HEK293 (cell line): ENCODE results near the gene FBXO45.

ENCODE experiments used
- BCL11B ChIP-seq: fragments of 450-650 bp; formaldehyde crosslinking; IDR thresholded peaks from 2 replicates; pipeline ENCODE4 v1.5.1; 2016; ENCODE audit warnings: low read depth, missing biosample characterization, missing genetic modification characterization
- GLI2 ChIP-seq: fragments of 450-650 bp; formaldehyde crosslinking; IDR thresholded peaks from 2 replicates; pipeline ENCODE4; 2017; ENCODE audit warnings: missing biosample characterization, missing genetic modification characterization, low read depth, borderline replicate concordance
- GLIS1 ChIP-seq: fragments of 450-650 bp; formaldehyde crosslinking; IDR thresholded peaks from 2 replicates; pipeline ENCODE4 v1.5.1; 2016; ENCODE audit warnings: missing biosample characterization, missing genetic modification characterization
- MZF1 ChIP-seq: fragments of 450-650 bp; formaldehyde crosslinking; IDR thresholded peaks from 2 replicates; pipeline ENCODE4 v1.5.1; 2017; ENCODE audit warnings: missing biosample characterization, missing genetic modification characterization, borderline replicate concordance
- OSR2 ChIP-seq: fragments of 450-650 bp; formaldehyde crosslinking; IDR thresholded peaks from 2 replicates; pipeline ENCODE4 v1.5.1; 2016; ENCODE audit warnings: missing biosample characterization, missing genetic modification characterization
- PRDM1 ChIP-seq: fragments of 450-650 bp; formaldehyde crosslinking; IDR thresholded peaks from 2 replicates; pipeline ENCODE4; 2016; ENCODE audit warnings: missing biosample characterization, missing genetic modification characterization
- SALL2 ChIP-seq: fragments of 450-650 bp; formaldehyde crosslinking; IDR thresholded peaks from 2 replicates; pipeline ENCODE4 v1.5.0; 2017; ENCODE audit warnings: missing biosample characterization, mild to moderate bottlenecking, missing genetic modification characterization, borderline replicate concordance
- SCRT2 ChIP-seq: fragments of 450-650 bp; formaldehyde crosslinking; IDR thresholded peaks from 2 replicates; pipeline ENCODE4 v1.5.1; 2016; ENCODE audit warnings: missing biosample characterization, missing genetic modification characterization
- SP3 ChIP-seq: fragments of 450-650 bp; formaldehyde crosslinking; IDR thresholded peaks from 2 replicates; pipeline ENCODE4 v1.5.1; 2016; ENCODE audit warnings: missing biosample characterization, missing genetic modification characterization
- ZBTB1 ChIP-seq: fragments of 450-650 bp; formaldehyde crosslinking; IDR thresholded peaks from 2 replicates; pipeline ENCODE4 v1.5.1; 2016; ENCODE audit warnings: missing biosample characterization, missing genetic modification characterization
- ZFHX2 ChIP-seq: fragments of 450-650 bp; formaldehyde crosslinking; conservative IDR thresholded peaks from 2 replicates; pipeline ENCODE4 v1.5.1; 2016; ENCODE audit warnings: missing biosample characterization, missing genetic modification characterization
- ZNF121 ChIP-seq: fragments of 450-650 bp; formaldehyde crosslinking; IDR thresholded peaks from 2 replicates; pipeline ENCODE4 v1.5.1; 2016; ENCODE audit warnings: missing biosample characterization, missing genetic modification characterization
- ZNF146 ChIP-seq: fragments of 450-650 bp; formaldehyde crosslinking; IDR thresholded peaks from 2 replicates; pipeline ENCODE4 v1.5.1; 2016; ENCODE audit warnings: missing biosample characterization, missing genetic modification characterization
- ZNF175 ChIP-seq: fragments of 450-650 bp; formaldehyde crosslinking; IDR thresholded peaks from 2 replicates; pipeline ENCODE4 v1.5.1; 2016; ENCODE audit warnings: missing biosample characterization, missing genetic modification characterization
- ZNF19 ChIP-seq: fragments of 450-650 bp; formaldehyde crosslinking; IDR thresholded peaks from 2 replicates; pipeline ENCODE4; 2016; ENCODE audit warnings: missing biosample characterization, missing genetic modification characterization, low read depth
- ZNF214 ChIP-seq: fragments of 450-650 bp; formaldehyde crosslinking; IDR thresholded peaks from 2 replicates; pipeline ENCODE4 v1.5.1; 2017; ENCODE audit warnings: missing biosample characterization, mild to moderate bottlenecking, missing genetic modification characterization, borderline replicate concordance
- ZNF311 ChIP-seq: fragments of 450-650 bp; formaldehyde crosslinking; IDR thresholded peaks from 2 replicates; pipeline ENCODE4 v1.5.1; 2017; ENCODE audit warnings: missing biosample characterization, missing genetic modification characterization, borderline replicate concordance
- ZNF354C ChIP-seq: fragments of 450-650 bp; formaldehyde crosslinking; IDR thresholded peaks from 2 replicates; pipeline ENCODE4 v1.5.1; 2016; ENCODE audit warnings: missing biosample characterization, missing genetic modification characterization, low read depth, borderline replicate concordance
- ZNF391 ChIP-seq: fragments of 450-650 bp; formaldehyde crosslinking; IDR thresholded peaks from 2 replicates; pipeline ENCODE4 v1.5.1; 2016; ENCODE audit warnings: low read depth, missing biosample characterization, missing genetic modification characterization, borderline replicate concordance
- ZNF426 ChIP-seq: fragments of 450-650 bp; formaldehyde crosslinking; IDR thresholded peaks from 2 replicates; pipeline ENCODE4 v1.5.1; 2017; ENCODE audit warnings: missing biosample characterization, missing genetic modification characterization, mild to moderate bottlenecking, inconsistent platforms, moderate library complexity
- ZNF677 ChIP-seq: fragments of 450-650 bp; IDR thresholded peaks from 2 replicates; pipeline ENCODE4 v1.5.0; 2018; ENCODE audit warnings: missing biosample characterization, mild to moderate bottlenecking, missing genetic modification characterization, moderate library complexity
- ZNF701 ChIP-seq: fragments of 450-650 bp; formaldehyde crosslinking; IDR thresholded peaks from 2 replicates; pipeline ENCODE4 v1.5.1; 2016; ENCODE audit warnings: missing biosample characterization, missing genetic modification characterization
- ZNF76 ChIP-seq: fragments of 450-650 bp; formaldehyde crosslinking; IDR thresholded peaks from 2 replicates; pipeline ENCODE4; 2016; ENCODE audit warnings: low read depth, missing biosample characterization, missing genetic modification characterization, borderline replicate concordance
- ZNF830 ChIP-seq: fragments of 450-650 bp; IDR thresholded peaks from 2 replicates; pipeline ENCODE4 v1.5.0; 2018; ENCODE audit warnings: missing biosample characterization, missing genetic modification characterization, low read depth, mild to moderate bottlenecking, moderate library complexity
- TF ChIP-seq, protein P1 (sequence below): fragments of 450-650 bp; formaldehyde crosslinking; IDR thresholded peaks from 2 replicates; pipeline ENCODE4 v1.5.1; 2016; ENCODE audit warnings: missing biosample characterization, missing genetic modification characterization
- TF ChIP-seq, protein P2 (sequence below): fragments of 450-650 bp; formaldehyde crosslinking; IDR thresholded peaks from 2 replicates; pipeline ENCODE4 v1.5.1; 2016; ENCODE audit warnings: missing biosample characterization, missing genetic modification characterization
- TF ChIP-seq, protein P3 (sequence below): fragments of 450-650 bp; formaldehyde crosslinking; IDR thresholded peaks from 2 replicates; pipeline ENCODE4 v1.5.1; 2017; ENCODE audit warnings: missing biosample characterization, missing genetic modification characterization
- TF ChIP-seq, protein P4 (sequence below): fragments of 450-650 bp; formaldehyde crosslinking; IDR thresholded peaks from 2 replicates; pipeline ENCODE4 v1.5.1; 2016; ENCODE audit warnings: missing biosample characterization, missing genetic modification characterization, low read depth
- TF ChIP-seq, protein P5 (sequence below): fragments of 450-650 bp; formaldehyde crosslinking; IDR thresholded peaks from 2 replicates; pipeline ENCODE4 v1.5.0; 2017; ENCODE audit warnings: missing biosample characterization, missing genetic modification characterization, borderline replicate concordance

Gene FBXO45

DNA sequence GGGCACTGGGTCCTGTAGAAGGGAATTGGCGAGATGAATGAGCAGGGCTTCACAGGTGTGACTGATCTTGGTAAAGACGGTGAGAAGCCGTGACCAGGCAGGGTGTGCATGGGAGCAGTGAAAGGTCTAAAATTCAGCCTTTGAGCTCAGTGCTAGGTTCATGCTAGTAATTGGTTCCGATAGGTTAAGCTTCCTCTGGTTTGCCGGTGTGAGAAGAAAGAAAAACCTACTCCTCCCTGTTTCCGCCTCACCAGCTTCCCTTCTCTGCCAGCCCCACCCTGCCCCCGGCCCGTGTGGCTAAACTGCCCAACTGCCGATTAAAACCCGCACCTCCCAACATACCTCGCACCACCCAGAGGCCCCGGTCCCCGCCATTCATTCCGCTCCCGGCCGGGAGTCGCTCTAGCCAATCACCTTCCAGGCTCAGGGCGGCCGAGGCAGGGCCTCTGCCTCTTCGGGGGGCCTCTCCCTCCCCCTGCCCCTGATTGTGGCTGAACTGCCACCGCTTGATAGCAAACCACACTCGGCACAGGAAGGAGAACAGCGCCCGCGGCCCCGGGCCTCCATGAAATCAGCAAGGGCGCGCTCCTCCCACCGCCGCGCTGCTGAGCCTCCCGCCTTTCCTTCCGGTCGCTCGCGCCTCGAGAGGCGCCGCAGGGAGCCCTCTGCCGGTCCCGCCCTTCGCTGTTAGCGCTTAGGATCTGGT is 63.7 kb downstream of the FBXO45 start (continued):
- TF ChIP-seq, protein P1, sequence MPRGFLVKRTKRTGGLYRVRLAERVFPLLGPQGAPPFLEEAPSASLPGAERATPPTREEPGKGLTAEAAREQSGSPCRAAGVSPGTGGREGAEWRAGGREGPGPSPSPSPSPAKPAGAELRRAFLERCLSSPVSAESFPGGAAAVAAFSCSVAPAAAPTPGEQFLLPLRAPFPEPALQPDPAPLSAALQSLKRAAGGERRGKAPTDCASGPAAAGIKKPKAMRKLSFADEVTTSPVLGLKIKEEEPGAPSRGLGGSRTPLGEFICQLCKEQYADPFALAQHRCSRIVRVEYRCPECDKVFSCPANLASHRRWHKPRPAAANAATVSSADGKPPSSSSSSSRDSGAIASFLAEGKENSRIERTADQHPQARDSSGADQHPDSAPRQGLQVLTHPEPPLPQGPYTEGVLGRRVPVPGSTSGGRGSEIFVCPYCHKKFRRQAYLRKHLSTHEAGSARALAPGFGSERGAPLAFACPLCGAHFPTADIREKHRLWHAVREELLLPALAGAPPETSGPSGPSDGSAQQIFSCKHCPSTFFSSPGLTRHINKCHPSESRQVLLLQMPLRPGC (tag by site-specific recombination), result no peak
- TF ChIP-seq ZNF146 (tag by site-specific recombination), result no peak
- no peak for TF ChIP-seq ZNF121 (tag by site-specific recombination)
- no peak for TF ChIP-seq ZBTB1
- peak; percentile 60; the same call in 1 of the 2 replicates for TF ChIP-seq ZNF391 (tag by site-specific recombination)
- no peak for TF ChIP-seq GLI2 (tag by site-specific recombination)
- TF ChIP-seq SALL2 (tag by site-specific recombination), result no peak
- no peak for TF ChIP-seq ZNF354C (tag by site-specific recombination)
- TF ChIP-seq ZNF311, result no peak
- no peak for TF ChIP-seq ZNF19
- TF ChIP-seq ZNF214 (tag by site-specific recombination), result no peak
- TF ChIP-seq ZNF830 (tag by site-specific recombination), result no peak
- TF ChIP-seq MZF1 (tag by site-specific recombination), result no peak
- TF ChIP-seq SP3 (tag by site-specific recombination), result peak; percentile 68
- TF ChIP-seq PRDM1 (tag by site-specific recombination), result 0 out of 2 replicates have a peak, but pooled peaks have one; percentile 46
- TF ChIP-seq, protein P2, sequence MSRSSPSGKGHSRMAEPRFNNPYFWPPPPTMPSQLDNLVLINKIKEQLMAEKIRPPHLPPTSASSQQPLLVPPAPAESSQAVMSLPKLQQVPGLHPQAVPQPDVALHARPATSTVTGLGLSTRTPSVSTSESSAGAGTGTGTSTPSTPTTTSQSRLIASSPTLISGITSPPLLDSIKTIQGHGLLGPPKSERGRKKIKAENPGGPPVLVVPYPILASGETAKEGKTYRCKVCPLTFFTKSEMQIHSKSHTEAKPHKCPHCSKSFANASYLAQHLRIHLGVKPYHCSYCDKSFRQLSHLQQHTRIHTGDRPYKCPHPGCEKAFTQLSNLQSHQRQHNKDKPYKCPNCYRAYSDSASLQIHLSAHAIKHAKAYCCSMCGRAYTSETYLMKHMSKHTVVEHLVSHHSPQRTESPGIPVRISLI, result no peak
- peak; percentile 34; the same call in 1 of the 2 replicates for TF ChIP-seq SCRT2 (tag by site-specific recombination)
- 0 out of 2 replicates have a peak, but pooled peaks have one; percentile 47 for TF ChIP-seq OSR2 (tag by site-specific recombination)
- TF ChIP-seq GLIS1, result peak; percentile 68
- TF ChIP-seq ZNF76 (tag by site-specific recombination), result peak; percentile 96
- TF ChIP-seq, protein P3, sequence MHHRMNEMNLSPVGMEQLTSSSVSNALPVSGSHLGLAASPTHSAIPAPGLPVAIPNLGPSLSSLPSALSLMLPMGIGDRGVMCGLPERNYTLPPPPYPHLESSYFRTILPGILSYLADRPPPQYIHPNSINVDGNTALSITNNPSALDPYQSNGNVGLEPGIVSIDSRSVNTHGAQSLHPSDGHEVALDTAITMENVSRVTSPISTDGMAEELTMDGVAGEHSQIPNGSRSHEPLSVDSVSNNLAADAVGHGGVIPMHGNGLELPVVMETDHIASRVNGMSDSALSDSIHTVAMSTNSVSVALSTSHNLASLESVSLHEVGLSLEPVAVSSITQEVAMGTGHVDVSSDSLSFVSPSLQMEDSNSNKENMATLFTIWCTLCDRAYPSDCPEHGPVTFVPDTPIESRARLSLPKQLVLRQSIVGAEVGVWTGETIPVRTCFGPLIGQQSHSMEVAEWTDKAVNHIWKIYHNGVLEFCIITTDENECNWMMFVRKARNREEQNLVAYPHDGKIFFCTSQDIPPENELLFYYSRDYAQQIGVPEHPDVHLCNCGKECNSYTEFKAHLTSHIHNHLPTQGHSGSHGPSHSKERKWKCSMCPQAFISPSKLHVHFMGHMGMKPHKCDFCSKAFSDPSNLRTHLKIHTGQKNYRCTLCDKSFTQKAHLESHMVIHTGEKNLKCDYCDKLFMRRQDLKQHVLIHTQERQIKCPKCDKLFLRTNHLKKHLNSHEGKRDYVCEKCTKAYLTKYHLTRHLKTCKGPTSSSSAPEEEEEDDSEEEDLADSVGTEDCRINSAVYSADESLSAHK (tag by site-specific recombination), result no peak
- no peak for TF ChIP-seq ZNF426
- no peak for TF ChIP-seq ZNF175 (tag by site-specific recombination)
- TF ChIP-seq BCL11B (tag by site-specific recombination), result no peak
- TF ChIP-seq ZFHX2, result peak; percentile 29; the same call in 1 of the 2 replicates
- TF ChIP-seq, protein P4, sequence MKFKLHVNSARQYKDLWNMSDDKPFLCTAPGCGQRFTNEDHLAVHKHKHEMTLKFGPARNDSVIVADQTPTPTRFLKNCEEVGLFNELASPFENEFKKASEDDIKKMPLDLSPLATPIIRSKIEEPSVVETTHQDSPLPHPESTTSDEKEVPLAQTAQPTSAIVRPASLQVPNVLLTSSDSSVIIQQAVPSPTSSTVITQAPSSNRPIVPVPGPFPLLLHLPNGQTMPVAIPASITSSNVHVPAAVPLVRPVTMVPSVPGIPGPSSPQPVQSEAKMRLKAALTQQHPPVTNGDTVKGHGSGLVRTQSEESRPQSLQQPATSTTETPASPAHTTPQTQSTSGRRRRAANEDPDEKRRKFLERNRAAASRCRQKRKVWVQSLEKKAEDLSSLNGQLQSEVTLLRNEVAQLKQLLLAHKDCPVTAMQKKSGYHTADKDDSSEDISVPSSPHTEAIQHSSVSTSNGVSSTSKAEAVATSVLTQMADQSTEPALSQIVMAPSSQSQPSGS, result no peak
- no peak for TF ChIP-seq ZNF677 (tag by site-specific recombination)
- TF ChIP-seq, protein P5, sequence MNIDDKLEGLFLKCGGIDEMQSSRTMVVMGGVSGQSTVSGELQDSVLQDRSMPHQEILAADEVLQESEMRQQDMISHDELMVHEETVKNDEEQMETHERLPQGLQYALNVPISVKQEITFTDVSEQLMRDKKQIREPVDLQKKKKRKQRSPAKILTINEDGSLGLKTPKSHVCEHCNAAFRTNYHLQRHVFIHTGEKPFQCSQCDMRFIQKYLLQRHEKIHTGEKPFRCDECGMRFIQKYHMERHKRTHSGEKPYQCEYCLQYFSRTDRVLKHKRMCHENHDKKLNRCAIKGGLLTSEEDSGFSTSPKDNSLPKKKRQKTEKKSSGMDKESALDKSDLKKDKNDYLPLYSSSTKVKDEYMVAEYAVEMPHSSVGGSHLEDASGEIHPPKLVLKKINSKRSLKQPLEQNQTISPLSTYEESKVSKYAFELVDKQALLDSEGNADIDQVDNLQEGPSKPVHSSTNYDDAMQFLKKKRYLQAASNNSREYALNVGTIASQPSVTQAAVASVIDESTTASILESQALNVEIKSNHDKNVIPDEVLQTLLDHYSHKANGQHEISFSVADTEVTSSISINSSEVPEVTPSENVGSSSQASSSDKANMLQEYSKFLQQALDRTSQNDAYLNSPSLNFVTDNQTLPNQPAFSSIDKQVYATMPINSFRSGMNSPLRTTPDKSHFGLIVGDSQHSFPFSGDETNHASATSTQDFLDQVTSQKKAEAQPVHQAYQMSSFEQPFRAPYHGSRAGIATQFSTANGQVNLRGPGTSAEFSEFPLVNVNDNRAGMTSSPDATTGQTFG (tag by site-specific recombination), result no peak
- no peak for TF ChIP-seq ZNF701 (tag by site-specific recombination)
